ENCODE measurements around the gene VPS8. TPM values are rescaled to one million over a fixed set of nuclear protein-coding genes. Genes with fewer than 3 reads are reported as not detected.

Gene VPS8
- total RNA-seq, 4 donors from 2014 or later = 76.5 to 281 (median 163) TPM

GRCh38 chr3:185042312-185043050, 230.5 kb downstream of the VPS8 start:
- no peak overlapping the region for H3K4me3 ChIP-seq
- H3K27me3 ChIP-seq = no peaks in the 10 kb centered on the region
- peaks cover 0 to 3% of the 10 kb centered on the region in 2 donors for H3K4me1 ChIP-seq
- H3K36me3 ChIP-seq = no peaks in the 10 kb centered on the region
- DNase-seq = no peak
- no peak for TF ChIP-seq CTCF (IDR thresholded peaks at IDR 0.05)
- no peak overlapping the region for H3K27ac ChIP-seq
- intact Hi-C loops (cut with DNase I; ENCODE audit: low total_unique reads) = no loop called here
- no peaks in the 10 kb centered on the region for H3K9me3 ChIP-seq

- no peaks in the 10 kb centered on the region for H3K9me3 ChIP-seq
- intact Hi-C loops (cut with DNase I; ENCODE audit: low total_unique reads) = no loop called here
- DNase-seq = no peak
- no peak for TF ChIP-seq POLR2A (IDR thresholded peaks at IDR 0.05)
- no peak for TF ChIP-seq CTCF (IDR thresholded peaks at IDR 0.05)
- no peak overlapping the region for H3K4me3 ChIP-seq
- H3K4me1 ChIP-seq = peaks cover 0 to 3% of the 10 kb centered on the region in 2 donors
- H3K27me3 ChIP-seq = no peaks in the 10 kb centered on the region
- no peaks in the 10 kb centered on the region for H3K36me3 ChIP-seq
- H3K27ac ChIP-seq = peak overlapping the region in 1 of 2 donors; percentile 26
Observed at GRCh38 chr3:185046164-185046515, 234.2 kb downstream of the VPS8 start.

GRCh38 chr3:185046603-185047002, 234.6 kb downstream of the VPS8 start:
- Histone ChIP-seq H3K36me3 (no peaks in the 10 kb centered on the region), H3K9me3 (no peaks in the 10 kb centered on the region), H3K27ac (no peak overlapping the region), H3K27me3 (no peaks in the 10 kb centered on the region), H3K4me3 (no peak overlapping the region), H3K4me1 (peaks cover 0 to 3% of the 10 kb centered on the region in 2 donors)
- no peak for DNase-seq
- intact Hi-C loops (cut with DNase I; ENCODE audit: low total_unique reads) = no loop called here
- TF ChIP-seq CTCF (IDR thresholded peaks at IDR 0.05) (no peak), POLR2A (IDR thresholded peaks at IDR 0.05) (no peak)

- H3K4me3 ChIP-seq = no peak overlapping the region
- no peak for TF ChIP-seq CTCF (IDR thresholded peaks at IDR 0.05)
- no peak for TF ChIP-seq POLR2A (IDR thresholded peaks at IDR 0.05)
- peaks cover 0 to 3% of the 10 kb centered on the region in 2 donors for H3K4me1 ChIP-seq
- no peak for DNase-seq
- no peaks in the 10 kb centered on the region for H3K9me3 ChIP-seq
- no peaks in the 10 kb centered on the region for H3K27me3 ChIP-seq
- intact Hi-C loops (cut with DNase I; ENCODE audit: low total_unique reads) = no loop called here
- no peaks in the 10 kb centered on the region for H3K36me3 ChIP-seq
- no peak overlapping the region for H3K27ac ChIP-seq
Observed at GRCh38 chr3:185049710-185050109, 237.7 kb downstream of the VPS8 start.

- Histone ChIP-seq H3K36me3 (no peaks in the 10 kb centered on the region), H3K4me3 (no peak overlapping the region), H3K9me3 (no peaks in the 10 kb centered on the region), H3K4me1 (no peaks in the 10 kb centered on the region), H3K27me3 (no peaks in the 10 kb centered on the region), H3K27ac (no peak overlapping the region)
- TF ChIP-seq CTCF (IDR thresholded peaks at IDR 0.05) (no peak), POLR2A (IDR thresholded peaks at IDR 0.05) (no peak)
- intact Hi-C loops (cut with DNase I; ENCODE audit: low total_unique reads) = no loop called here
- DNase-seq = peak in 1 of 2 donors; percentile 22
Observed at GRCh38 chr3:185051801-185052200, 239.8 kb downstream of the VPS8 start.
